RKO (cell line): ENCODE measurements around the gene VGLL3.
A peak's percentile ranks its signal among the peaks of the same experiment; 100 is the strongest.

ENCODE experiments used
- DNase-seq: peaks from one replicate; pipeline ENCODE4 v3.0.0-alpha.2; 2016; ENCODE audit warnings: low spot score

Gene VGLL3

GRCh38 chr3:86949850-86950249 is 41.1 kb downstream of the VGLL3 start:
- no peak for DNase-seq

GRCh38 chr3:86948822-86949221 is 42.1 kb downstream of the VGLL3 start:
- DNase-seq: peak; percentile 18

- no peak for DNase-seq
These were observed 48.7 kb downstream of the VGLL3 start for GRCh38 chr3:86942206-86942605.

GRCh38 chr3:86938416-86939105 is 52.4 kb downstream of the VGLL3 start:
- DNase-seq: no peak

GRCh38 chr3:86937306-86937791 is 53.6 kb downstream of the VGLL3 start:
- no peak for DNase-seq

- no peak for DNase-seq
These were observed 56.1 kb downstream of the VGLL3 start for GRCh38 chr3:86934851-86935250.

- no peak for DNase-seq
These were observed 60.1 kb downstream of the VGLL3 start for GRCh38 chr3:86930831-86931230.

- no peak for DNase-seq
These were observed 60.8 kb downstream of the VGLL3 start for GRCh38 chr3:86930181-86930580.

GRCh38 chr3:86929046-86929445 is 61.9 kb downstream of the VGLL3 start:
- DNase-seq: peak; percentile 41

- DNase-seq: peak; percentile 1
These were observed 67.9 kb downstream of the VGLL3 start for GRCh38 chr3:86923071-86923491.

GRCh38 chr3:86921971-86922680 is 68.8 kb downstream of the VGLL3 start:
- DNase-seq: no peak

- DNase-seq: no peak
These were observed 76.3 kb downstream of the VGLL3 start for GRCh38 chr3:86914670-86915069.

GRCh38 chr3:86913160-86913559 is 77.8 kb downstream of the VGLL3 start:
- no peak for DNase-seq

- DNase-seq: peak; percentile 15
These were observed 95.7 kb downstream of the VGLL3 start for GRCh38 chr3:86895202-86895601.

GRCh38 chr3:86890741-86891396 is 100.1 kb downstream of the VGLL3 start:
- no peak for DNase-seq
